MM.1S (cell line): ENCODE results near the gene ESPN.

Experiments used
- CTCF ChIP-seq: fragments of 300-600 bp; sonication (generic); IDR thresholded peaks from 2 replicates; pipeline ENCODE4 v1.5.1; 2016; ENCODE audit warnings: antibody characterized with exemption, low read length, mixed read lengths
- EZH2 ChIP-seq: fragments of 300-600 bp; sonication (generic); optimal IDR thresholded peaks from 2 replicates; pipeline ENCODE3; 2017; ENCODE audit warnings: low read depth, mild to moderate bottlenecking, antibody characterized with exemption, low read length, mixed read lengths
- EZH2phosphoT487 ChIP-seq: fragments of 300-600 bp; sonication (generic); IDR thresholded peaks from 2 replicates; pipeline ENCODE4 v1.6.1; 2018; ENCODE audit warnings: antibody characterized with exemption, low read length

- TF ChIP-seq CTCF (no peak), EZH2 (no peak), EZH2phosphoT487 (no peak)
Measured at GRCh38 chr1:6490181-6491080, 65.9 kb downstream of the ESPN start.
